ENCODE measurements around the gene PHF3.
"Not testable (repeated sequence)": the region's sequence is repeated elsewhere in the genome, so short reads cannot be mapped to it uniquely, and the experiment has no call there.

Gene PHF3

DNA sequence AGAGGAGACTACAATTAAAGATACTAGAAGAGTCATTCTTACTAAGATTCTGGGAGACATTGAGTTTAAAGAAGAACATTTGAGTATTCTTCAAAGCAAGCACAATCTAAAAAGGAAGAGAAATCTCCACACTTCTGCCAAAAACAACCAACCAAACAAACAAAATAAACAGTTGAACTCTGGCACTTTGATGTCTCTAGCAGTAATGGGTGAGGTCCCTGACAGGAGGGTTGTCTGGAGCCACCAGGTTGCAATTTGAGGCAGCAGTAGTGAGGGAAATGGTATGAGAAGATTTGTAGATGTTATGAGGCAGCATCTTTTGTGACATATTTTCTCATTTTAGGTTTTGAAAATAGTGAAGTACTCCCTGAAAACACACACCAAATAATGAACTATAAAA lies 108.1 kb downstream of the PHF3 start:
- no peaks in the 10 kb centered on the region for H3K36me3 ChIP-seq (ENCODE audit: control insufficient read depth, insufficient read depth, low read length)
- TF ChIP-seq, protein P1, sequence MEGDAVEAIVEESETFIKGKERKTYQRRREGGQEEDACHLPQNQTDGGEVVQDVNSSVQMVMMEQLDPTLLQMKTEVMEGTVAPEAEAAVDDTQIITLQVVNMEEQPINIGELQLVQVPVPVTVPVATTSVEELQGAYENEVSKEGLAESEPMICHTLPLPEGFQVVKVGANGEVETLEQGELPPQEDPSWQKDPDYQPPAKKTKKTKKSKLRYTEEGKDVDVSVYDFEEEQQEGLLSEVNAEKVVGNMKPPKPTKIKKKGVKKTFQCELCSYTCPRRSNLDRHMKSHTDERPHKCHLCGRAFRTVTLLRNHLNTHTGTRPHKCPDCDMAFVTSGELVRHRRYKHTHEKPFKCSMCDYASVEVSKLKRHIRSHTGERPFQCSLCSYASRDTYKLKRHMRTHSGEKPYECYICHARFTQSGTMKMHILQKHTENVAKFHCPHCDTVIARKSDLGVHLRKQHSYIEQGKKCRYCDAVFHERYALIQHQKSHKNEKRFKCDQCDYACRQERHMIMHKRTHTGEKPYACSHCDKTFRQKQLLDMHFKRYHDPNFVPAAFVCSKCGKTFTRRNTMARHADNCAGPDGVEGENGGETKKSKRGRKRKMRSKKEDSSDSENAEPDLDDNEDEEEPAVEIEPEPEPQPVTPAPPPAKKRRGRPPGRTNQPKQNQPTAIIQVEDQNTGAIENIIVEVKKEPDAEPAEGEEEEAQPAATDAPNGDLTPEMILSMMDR (IDR thresholded peaks at IDR 0.05; ENCODE audit: insufficient read depth, low read length, poor library complexity, severe bottlenecking): no peak
- no peaks in the 10 kb centered on the region for H3K27me3 ChIP-seq (replicated peaks; ENCODE audit: control insufficient read depth, insufficient read depth, low read length)
- no peak overlapping the region for H3K4me3 ChIP-seq (replicated peaks; ENCODE audit: low read depth, low read length)
- no peak for DNase-seq (ENCODE audit: extremely low read depth, insufficient read length)

- no peaks in the 10 kb centered on the region for H3K27me3 ChIP-seq (replicated peaks; ENCODE audit: control insufficient read depth, insufficient read depth, low read length)
- TF ChIP-seq, protein P1 (IDR thresholded peaks at IDR 0.05; ENCODE audit: insufficient read depth, low read length, poor library complexity, severe bottlenecking): no peak
- H3K36me3 ChIP-seq (ENCODE audit: control insufficient read depth, insufficient read depth, low read length): no peaks in the 10 kb centered on the region
- DNase-seq (ENCODE audit: extremely low read depth, insufficient read length): no peak
- H3K4me3 ChIP-seq (replicated peaks; ENCODE audit: low read depth, low read length): no peak overlapping the region
These were observed 109.2 kb downstream of the PHF3 start for GRCh38 chr6:63744810-63745209.

- DNase-seq (ENCODE audit: extremely low read depth, insufficient read length): no peak
- H3K4me3 ChIP-seq (replicated peaks; ENCODE audit: low read depth, low read length): no peak overlapping the region
- no peaks in the 10 kb centered on the region for H3K27me3 ChIP-seq (replicated peaks; ENCODE audit: control insufficient read depth, insufficient read depth, low read length)
- H3K36me3 ChIP-seq (ENCODE audit: control insufficient read depth, insufficient read depth, low read length): no peaks in the 10 kb centered on the region
- TF ChIP-seq, protein P1 (IDR thresholded peaks at IDR 0.05; ENCODE audit: insufficient read depth, low read length, poor library complexity, severe bottlenecking): no peak
These were observed 110.2 kb downstream of the PHF3 start for GRCh38 chr6:63745784-63746183.

DNA sequence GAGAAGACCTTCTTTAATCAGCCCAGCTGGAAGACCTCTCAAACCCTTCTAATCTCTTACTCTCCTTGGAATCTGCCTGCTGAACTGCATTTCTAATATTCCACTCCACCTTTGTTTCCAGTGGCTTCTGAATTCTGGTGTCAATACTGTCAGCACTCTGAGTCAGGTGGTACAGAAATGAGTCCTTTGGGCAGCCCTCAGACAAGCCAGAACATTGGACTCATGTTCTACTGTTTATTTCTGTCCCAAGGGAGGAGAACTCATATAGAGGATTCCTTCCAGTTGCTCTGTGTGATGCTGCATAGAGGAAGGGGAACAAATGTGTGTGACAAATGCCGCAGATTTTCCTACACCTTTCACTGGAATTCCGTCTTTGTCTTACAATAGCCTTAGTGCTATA lies 114.8 kb downstream of the PHF3 start:
- Histone ChIP-seq H3K36me3 (ENCODE audit: control insufficient read depth, insufficient read depth, low read length) (no peaks in the 10 kb centered on the region), H3K27me3 (replicated peaks; ENCODE audit: control insufficient read depth, insufficient read depth, low read length) (no peaks in the 10 kb centered on the region), H3K4me3 (replicated peaks; ENCODE audit: low read depth, low read length) (no peak overlapping the region)
- TF ChIP-seq, protein P1 (IDR thresholded peaks at IDR 0.05; ENCODE audit: insufficient read depth, low read length, poor library complexity, severe bottlenecking): no peak
- no peak for DNase-seq (ENCODE audit: extremely low read depth, insufficient read length)

- not testable (repeated sequence) for DNase-seq (ENCODE audit: extremely low read depth, insufficient read length); H3K36me3 ChIP-seq (ENCODE audit: control insufficient read depth, insufficient read depth, low read length); H3K27me3 ChIP-seq (replicated peaks; ENCODE audit: control insufficient read depth, insufficient read depth, low read length); H3K4me3 ChIP-seq (replicated peaks; ENCODE audit: low read depth, low read length)
These were observed 121.7 kb downstream of the PHF3 start for GRCh38 chr6:63757275-63757674.

DNA sequence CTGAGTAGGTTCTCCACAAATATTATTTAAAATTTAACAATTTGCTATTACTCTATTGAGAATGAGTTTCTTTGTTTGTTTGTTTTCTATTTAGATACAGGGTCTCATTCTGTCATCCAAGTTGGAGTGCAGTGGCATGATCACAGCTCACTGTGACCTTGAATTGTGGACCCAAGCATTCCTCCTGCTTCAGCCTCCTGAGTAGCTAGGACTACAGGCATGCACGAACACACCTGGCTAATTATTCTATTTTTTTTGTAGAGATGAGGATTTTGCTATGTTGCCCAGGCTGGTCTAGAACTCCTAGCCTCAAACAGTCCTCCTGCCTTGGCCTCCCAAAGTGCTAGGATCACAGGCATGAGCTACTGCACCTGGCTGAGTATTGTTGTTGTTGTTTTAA lies 122.2 kb downstream of the PHF3 start:
- TF ChIP-seq, protein P1 (IDR thresholded peaks at IDR 0.05; ENCODE audit: insufficient read depth, low read length, poor library complexity, severe bottlenecking): no peak
- Histone ChIP-seq H3K27me3 (replicated peaks; ENCODE audit: control insufficient read depth, insufficient read depth, low read length) (no peaks in the 10 kb centered on the region), H3K36me3 (ENCODE audit: control insufficient read depth, insufficient read depth, low read length) (no peaks in the 10 kb centered on the region), H3K4me3 (replicated peaks; ENCODE audit: low read depth, low read length) (no peak overlapping the region)
- no peak for DNase-seq (ENCODE audit: extremely low read depth, insufficient read length)

Measured in GM06990 (cell line).